Ecto neural progenitor cell (in vitro differentiated cells): ENCODE data around the gene C16orf78.
"Not testable (repeated sequence)": the region's sequence is repeated elsewhere in the genome, so short reads cannot be mapped to it uniquely, and the experiment has no call there.

Experiments
- DNase-seq: peaks from one replicate; pipeline ENCODE4 v3.0.0-alpha.2; 2018; ENCODE audit warnings: low spot score

Gene C16orf78

DNA sequence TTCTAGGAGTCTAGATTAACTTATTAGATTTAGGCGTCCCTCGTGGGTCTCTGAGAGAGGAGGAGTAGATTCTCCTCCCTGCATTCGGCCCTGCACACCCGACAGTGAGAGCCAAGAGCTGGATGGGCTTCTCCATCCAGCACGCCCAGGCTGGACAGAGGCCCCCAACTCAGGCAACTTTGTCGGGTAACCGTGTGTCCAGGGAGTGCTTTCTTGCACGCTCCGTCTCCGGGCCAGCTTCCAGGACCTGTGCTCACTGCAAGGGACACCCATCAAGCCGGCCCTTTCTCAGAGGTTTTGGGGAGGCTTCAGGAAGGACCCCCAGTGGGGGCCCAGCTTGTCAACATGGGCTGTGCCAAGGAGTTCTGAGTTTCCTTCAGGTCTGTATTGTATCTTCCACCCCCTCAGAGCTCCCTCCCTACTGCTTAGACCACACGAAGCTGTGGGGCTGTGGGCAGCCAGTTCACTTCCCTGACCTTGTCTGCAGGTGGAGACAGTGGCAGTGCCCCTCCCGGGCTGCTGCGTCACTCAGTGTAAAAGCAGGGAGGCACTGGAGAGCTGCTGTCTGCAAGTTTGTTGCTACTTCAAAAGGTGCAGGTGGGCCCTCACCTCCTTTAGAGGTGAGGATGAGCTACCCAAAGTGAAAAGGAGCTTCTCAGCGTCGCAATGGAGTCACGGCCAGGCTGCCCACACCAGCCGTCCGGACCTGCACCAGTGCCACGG is 24.0 kb upstream of the C16orf78 start:
- DNase-seq, result no peak

DNA sequence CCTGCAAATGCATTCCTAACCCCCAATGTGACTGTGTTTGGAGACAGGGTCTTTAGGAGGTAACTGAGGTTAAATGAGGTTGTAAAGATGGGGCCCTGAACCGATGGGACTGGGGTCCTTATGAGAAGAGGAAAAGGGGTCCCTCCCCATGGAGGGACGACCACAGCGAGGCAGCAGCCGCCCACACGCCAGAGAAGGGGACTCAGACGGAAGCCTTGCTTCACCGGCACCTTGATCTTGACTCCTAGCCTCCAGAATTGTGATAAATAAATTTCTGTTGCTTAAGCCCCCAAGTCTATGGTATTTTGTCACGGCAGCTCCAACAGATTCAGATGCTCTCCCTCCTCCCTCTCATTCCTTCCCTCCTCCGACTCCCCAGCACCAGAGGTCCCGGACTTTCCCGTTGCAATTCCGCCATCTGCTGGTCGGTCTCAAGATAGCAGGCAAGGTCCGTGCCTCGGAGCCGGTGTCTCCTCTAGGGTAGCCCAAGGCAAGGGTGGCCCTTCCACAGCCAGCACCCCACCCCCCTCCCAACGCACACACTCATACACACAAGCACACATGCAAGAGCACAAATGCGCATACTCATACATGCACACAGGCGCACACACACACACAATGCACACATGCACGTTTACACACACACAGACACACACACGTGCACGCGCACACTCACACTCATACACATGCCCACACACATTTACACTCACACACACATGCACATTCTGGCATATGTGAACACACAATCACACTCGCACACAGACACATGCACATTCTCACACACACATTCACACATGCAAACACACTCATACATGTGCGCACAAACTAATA is 23.1 kb upstream of the C16orf78 start:
- DNase-seq, result peak; percentile 81

DNA sequence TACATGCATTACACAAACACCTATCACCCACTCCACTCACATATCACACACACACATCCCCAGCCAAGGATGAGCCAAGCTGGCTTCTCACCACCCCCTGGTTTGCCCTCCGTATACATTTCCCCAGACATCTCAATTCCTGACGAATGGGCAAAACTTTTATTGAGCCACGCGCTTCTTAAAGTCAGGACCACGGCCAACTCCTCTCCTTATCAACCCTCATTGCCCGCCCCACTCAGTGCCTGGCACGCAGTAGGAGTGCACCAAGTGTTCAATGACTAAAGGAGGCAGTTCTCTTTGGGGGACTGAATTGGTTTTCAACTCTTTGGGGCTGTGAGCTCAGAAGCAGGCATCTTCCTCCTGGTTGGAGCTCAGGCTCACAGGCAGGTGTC is 22.5 kb upstream of the C16orf78 start:
- no peak for DNase-seq

GRCh38 chr16:49352892-49353291 is 20.7 kb upstream of the C16orf78 start:
- DNase-seq, result no peak

DNA sequence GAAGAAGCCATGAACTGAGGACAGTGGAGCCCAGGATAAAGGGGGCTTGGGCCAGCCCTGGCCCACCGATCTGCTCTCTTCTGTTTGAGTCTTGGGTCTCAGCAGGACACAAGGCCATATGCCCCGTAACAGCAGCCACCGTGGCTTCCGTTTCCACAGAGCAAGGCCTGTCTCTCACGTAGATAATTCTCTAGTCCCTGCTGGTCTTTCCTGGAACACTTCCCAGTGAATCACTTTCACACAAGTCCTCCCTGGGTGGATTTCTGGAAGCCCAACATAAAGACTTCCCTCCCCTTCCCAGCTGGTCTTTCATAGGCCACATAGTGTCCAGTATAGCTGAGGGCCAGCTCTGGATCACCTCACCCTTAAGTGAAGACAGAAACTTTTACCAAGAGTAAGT is 19.9 kb upstream of the C16orf78 start:
- DNase-seq, result no peak

- no peak for DNase-seq
Measured at GRCh38 chr16:49354101-49354500, 19.5 kb upstream of the C16orf78 start.

DNA sequence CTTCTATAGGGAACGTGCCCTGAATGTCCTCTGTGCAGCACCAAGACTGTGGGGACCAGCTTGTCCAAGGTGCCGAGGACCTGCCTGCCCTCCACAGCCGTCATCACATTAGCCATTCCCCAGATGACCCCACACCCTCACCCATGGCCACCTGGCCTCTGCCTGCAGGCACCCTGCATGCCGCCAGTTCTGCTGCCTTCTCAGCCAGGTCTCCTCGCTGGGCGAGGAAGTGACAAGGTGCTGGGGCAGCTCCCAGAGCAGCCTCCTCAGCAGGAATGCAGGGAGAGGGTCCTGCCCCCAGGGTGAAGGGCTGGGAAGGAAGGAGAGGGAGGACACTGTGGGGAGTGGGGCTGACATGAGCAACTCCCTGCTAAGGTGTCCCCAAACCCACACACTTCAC is 18.6 kb upstream of the C16orf78 start:
- no peak for DNase-seq

DNA sequence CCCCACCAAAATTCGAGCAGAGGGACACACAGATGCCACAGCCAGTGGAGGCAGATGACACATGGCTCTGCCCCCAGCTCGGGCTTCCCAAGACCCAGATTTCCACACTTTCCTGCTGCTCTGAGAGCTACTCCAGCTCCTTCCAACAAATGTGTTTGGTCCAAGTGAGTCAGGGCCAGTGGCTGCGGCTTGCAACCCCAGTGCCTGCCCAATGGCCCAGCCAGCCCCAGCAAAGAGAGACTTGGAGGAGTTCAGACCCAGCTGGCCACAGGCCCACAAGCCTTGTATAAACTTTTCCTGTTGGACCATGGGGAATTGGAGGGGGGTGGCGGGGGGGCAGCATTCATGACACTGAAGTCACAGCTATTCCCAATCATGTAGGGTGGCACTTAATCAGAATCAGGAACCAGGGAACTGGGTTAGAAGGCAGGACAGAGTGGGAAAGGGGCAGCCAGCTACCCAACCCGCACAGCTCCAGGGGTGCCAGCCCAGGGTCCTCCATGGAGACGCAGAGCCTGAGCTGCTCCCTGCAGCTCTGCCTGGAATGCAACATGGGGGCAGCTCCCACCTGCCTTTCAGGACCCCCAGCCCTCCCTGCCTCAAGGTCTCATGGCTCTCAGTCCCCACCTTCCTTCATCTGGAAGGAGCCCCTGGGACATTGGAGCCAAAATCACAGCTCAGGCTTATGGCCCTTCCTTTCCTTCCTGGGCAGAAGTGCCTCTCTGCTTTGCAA is 17.5 kb upstream of the C16orf78 start:
- no peak for DNase-seq

GRCh38 chr16:49356728-49357488 is 16.7 kb upstream of the C16orf78 start:
- no peak for DNase-seq

GRCh38 chr16:49359591-49359990 is 14.0 kb upstream of the C16orf78 start:
- DNase-seq, result no peak

DNA sequence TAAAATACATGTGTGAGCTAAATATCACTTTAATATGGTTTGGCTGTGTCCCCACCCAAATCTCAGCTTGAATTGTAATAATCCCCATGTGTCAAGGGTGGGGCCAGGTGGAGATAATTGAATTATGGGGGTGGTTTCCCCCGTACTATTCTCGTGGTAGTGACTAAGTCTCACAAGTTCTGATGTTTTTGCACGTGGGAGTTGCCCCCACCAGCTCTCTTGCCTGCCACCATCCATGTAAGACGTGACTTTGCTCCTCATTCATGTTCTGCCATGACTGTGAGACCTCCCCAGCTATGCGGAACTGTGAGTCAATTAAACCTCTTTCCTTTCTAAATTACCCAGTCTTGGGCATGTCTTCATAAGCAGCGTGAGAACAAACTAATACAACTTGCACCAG is 11.9 kb upstream of the C16orf78 start:
- DNase-seq, result not testable (repeated sequence)

DNA sequence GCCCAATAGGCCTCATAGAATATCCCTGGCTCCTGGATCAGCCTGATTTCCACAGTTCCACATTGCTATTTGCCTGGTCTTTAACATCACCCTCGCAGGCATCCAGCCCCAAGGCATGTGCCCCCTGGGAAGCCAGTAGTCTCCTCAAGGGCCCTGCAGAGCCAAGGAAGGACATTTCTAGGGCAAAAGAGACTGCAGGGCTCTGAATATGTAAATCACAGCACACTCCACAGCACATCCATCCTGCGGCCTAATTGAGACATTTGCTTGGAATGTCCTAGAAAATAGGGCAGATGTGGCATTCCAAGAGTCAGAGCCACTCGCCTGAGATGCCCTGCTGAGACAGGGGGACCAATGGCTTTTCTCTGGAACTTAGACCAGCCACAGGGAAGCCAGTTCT is 11.4 kb upstream of the C16orf78 start:
- DNase-seq, result no peak

- no peak for DNase-seq
Measured at GRCh38 chr16:49365711-49366509, 7.7 kb upstream of the C16orf78 start.

DNA sequence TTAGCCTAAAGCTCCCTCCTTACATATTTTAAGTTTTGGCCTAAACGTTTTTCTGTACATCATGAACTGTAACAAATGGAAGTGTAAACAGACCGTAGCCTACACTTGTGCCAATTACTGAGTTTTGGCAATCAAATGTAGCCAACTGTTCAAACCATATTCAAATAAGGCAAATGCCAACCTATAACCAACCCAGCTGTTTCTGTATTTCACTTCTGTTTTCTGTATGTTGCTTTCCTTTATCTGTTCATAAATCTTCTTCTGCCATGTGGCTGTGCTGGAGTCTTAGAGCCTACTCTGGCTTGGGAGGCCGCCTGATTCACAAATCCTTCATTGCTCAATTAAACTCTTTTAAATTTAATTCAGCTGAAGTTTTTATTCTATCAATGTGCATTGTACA is 6.9 kb upstream of the C16orf78 start:
- no peak for DNase-seq

- DNase-seq, result no peak
Measured at GRCh38 chr16:49369651-49370611, 3.7 kb upstream of the C16orf78 start.

DNA sequence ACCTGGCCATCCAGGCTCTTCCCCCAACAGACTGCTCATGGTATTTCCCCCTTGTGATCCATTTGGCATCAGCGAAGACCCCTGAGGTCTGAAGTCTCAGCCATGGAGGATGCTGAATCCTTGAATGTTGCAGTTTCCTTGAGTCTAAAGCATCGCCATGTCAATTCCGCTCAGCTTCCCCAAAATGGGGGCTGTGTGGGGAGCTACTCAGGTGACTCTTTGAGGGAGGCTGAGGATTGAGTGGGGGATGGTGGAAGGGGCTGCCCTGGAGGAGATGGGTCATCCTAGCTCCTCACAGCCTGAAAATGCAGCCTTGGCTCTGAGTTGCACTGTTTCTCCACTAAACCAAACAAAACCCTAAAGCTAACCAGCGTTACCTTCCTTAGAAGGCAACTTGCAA is 2.6 kb downstream of the C16orf78 start:
- DNase-seq, result peak; percentile 17

GRCh38 chr16:49377196-49377755 is 3.7 kb downstream of the C16orf78 start:
- DNase-seq, result peak; percentile 31

DNA sequence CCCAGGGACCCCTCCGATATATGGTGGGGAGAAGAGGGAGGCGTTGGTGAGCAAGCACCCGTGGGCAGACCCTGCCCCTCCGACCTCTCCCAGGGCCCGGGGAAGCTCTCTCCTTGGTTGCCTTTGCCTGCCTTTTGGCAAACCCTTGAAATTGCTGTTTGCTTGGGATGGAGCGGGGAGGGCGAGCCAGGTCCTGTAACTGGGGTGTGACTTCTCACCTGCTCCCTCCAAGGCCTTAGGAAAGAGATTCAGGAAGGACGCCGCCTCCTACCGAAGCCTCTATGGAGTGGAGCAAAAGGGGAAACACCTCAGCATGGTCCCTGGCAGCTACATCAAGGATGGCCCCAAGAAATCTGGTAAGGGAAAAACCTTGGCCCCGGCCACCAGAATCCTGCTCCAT is 4.6 kb downstream of the C16orf78 start:
- DNase-seq, result peak; percentile 38

DNA sequence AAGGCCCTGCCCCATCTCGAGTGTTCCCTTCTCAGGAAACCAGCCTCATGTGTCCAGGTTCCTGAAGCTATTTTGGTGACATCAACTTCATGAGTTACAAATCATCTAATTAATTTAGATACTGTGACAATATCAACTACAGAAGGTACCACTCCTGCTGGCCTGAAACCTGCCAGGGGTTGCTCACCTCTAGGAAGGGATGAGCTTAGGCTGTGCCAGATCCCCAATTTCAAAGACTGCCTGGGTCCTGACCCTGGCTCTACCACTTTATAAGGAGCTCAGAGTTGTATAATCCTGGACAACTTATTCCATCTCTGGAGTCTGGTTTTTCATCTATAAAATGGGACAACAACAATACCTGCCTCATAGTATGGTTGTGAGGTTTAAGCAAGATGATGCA is 5.2 kb downstream of the C16orf78 start:
- DNase-seq, result no peak

GRCh38 chr16:49382916-49383315 is 9.3 kb downstream of the C16orf78 start:
- peak; percentile 56 for DNase-seq
